Psoas muscle (tissue), 8 donors: Measurements from ENCODE around the gene CD180. TPM values are rescaled to one million over a fixed set of nuclear protein-coding genes. Genes with fewer than 3 reads are reported as not detected.

Source experiments
- ATAC-seq, 4 donors: fragments of 200-7000 bp; cut with Tn5 transposase; one replicate each; pipeline ENCODE4 v1.9.1; 2020; ENCODE audit warnings: moderate library complexity in 3 of 4, mild to moderate bottlenecking in 2 of 4
- DNase-seq, 2 donors: peaks; one replicate each; pipeline ENCODE4 v3.0.0-alpha.2; 2020
- H3K27ac ChIP-seq: fragments of 200-600 bp; one replicate; pipeline ENCODE4 v1.8.0; 2022
- H3K27me3 ChIP-seq, 3 donors: fragments of 200-600 bp in 1 of 3; one replicate each; pipeline versions ENCODE4 v1.6.1 to v1.8.0; 2013 to 2022; ENCODE audit warnings: low read length in 2 of 3, mild to moderate bottlenecking in 2 of 3, moderate library complexity in 1 of 3; ENCODE audit not compliant: insufficient read depth in 3 of 3
- H3K36me3 ChIP-seq, 2 donors: fragments of 200-600 bp in 1 of 2; one replicate each; pipeline versions ENCODE4 v1.6.1 to v1.8.0; 2013 to 2022; ENCODE audit warnings: low read depth in 1 of 2, mild to moderate bottlenecking in 1 of 2, moderate library complexity in 1 of 2; ENCODE audit not compliant: insufficient read depth in 1 of 2
- H3K4me1 ChIP-seq: fragments of 200-600 bp; one replicate; pipeline ENCODE4 v1.8.0; 2022
- H3K4me3 ChIP-seq: fragments of 200-600 bp; one replicate; pipeline ENCODE4 v1.8.0; 2022; ENCODE audit warnings: mild to moderate bottlenecking
- H3K9me3 ChIP-seq: fragments of 200-600 bp; one replicate; pipeline ENCODE4 v1.8.0; 2022
- WGBS, 3 donors: extraction: QIAGEN DNeasy Blood & Tissue Kit; methylation state at CpG; one replicate each; pipeline versions ENCODE4 v1.1.6 to v1.1.7; 2013; 5-methylcytosine and 5-hydroxymethylcytosine counted together
- intact Hi-C, 2 donors: fragments of 100-400 bp; cut with DNase I; formaldehyde crosslinking; loops; one replicate each; pipeline versions ENCODE4 v1.11.0 to v1.14.2; 2022
- polyA plus RNA-seq, 3 donors: library from polyadenylated mRNA; stranded (reverse); fragments of 200-250 nt; gene quantifications; one replicate each; pipeline ENCODE4 v1.2.3, GENCODE V29; 2013
- total RNA-seq, 4 donors: library from RNA; stranded (reverse); fragmentation: NEBNext Ultra II Directional in 2 of 4; extraction: Animal tissue kit (Norgen Biotek cat#: 25700) in 2 of 4; gene quantifications; one replicate each; pipeline versions ENCODE4 v1.2.1 to v1.2.4, GENCODE V29; 2021 to 2023
- TF ChIP-seq, protein P1 (sequence below): fragments of 200-600 bp; IDR thresholded peaks from one replicate; pipeline ENCODE4 v1.8.0; 2022; ENCODE audit warnings: antibody characterized with exemption
- donor health status: healthy with polysubstance abuse.
- donor health status: DM: no; HTN: no; CAD: no; lungs with moderate emphysema.
- donor health status: Bipolar disorder and iron deficiency.
- donor health status: healthy.
- donor health status: DM: yes; HTN: yes; CAD: no.
- donor health status: DM: no; HTN: no; CAD: no.
- donor health status: DM: no; HTN: no; CAD: no.
- donor health status: DM: yes; HTN: yes; CAD: no.

The CD180 gene
- total and polyA plus RNA-seq, 7 donors: 0.06 to 0.74 (median 0.24) TPM

DNA sequence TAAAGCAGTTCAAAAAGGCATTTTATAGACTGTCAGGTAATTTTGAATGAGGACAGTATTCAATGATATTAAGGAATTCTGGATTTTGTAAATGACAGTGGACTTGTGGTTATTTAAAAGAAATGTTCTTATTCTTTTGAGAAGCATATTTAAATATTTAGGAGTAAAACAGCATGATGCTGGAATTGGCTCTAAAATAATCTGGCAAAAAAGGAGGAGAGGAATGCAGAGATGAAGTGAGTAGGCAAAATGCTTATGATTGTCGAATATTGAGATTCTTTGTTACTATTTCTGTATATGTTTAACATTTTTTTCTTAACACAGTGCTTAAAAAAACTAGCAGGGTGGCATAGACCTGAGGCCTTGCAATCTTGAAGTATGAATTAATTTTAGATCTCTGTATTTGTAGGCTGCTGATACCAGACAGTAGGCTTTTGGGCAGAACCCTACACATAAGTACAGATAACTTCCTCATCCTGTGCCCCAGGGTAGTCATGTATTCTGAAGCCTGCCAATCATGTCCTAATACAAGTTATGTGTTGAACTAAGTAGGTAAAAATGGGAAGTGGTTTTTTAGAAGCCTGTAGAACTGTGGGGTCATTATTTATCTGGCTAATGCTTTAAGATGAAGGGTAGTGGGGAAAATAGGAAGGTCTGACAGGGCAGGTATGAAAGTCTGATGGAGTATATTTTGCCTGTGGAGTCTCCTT is 9.4 kb downstream of the CD180 start:
- no peaks in the 10 kb centered on the region for H3K27me3 ChIP-seq
- TF ChIP-seq, protein P1, sequence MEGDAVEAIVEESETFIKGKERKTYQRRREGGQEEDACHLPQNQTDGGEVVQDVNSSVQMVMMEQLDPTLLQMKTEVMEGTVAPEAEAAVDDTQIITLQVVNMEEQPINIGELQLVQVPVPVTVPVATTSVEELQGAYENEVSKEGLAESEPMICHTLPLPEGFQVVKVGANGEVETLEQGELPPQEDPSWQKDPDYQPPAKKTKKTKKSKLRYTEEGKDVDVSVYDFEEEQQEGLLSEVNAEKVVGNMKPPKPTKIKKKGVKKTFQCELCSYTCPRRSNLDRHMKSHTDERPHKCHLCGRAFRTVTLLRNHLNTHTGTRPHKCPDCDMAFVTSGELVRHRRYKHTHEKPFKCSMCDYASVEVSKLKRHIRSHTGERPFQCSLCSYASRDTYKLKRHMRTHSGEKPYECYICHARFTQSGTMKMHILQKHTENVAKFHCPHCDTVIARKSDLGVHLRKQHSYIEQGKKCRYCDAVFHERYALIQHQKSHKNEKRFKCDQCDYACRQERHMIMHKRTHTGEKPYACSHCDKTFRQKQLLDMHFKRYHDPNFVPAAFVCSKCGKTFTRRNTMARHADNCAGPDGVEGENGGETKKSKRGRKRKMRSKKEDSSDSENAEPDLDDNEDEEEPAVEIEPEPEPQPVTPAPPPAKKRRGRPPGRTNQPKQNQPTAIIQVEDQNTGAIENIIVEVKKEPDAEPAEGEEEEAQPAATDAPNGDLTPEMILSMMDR: no peak
- no peaks in the 10 kb centered on the region for H3K36me3 ChIP-seq
- no peak overlapping the region for H3K4me3 ChIP-seq
- no peak overlapping the region for H3K27ac ChIP-seq
- H3K4me1 ChIP-seq: no peaks in the 10 kb centered on the region
- H3K9me3 ChIP-seq: no peaks in the 10 kb centered on the region
- DNase-seq (no peak), ATAC-seq (no peak)
- intact Hi-C loops: no loop called here
- WGBS, 3 donors: 62 to 72% (median 65%) methylated on average over 1 of the region's 1 CpG

DNA sequence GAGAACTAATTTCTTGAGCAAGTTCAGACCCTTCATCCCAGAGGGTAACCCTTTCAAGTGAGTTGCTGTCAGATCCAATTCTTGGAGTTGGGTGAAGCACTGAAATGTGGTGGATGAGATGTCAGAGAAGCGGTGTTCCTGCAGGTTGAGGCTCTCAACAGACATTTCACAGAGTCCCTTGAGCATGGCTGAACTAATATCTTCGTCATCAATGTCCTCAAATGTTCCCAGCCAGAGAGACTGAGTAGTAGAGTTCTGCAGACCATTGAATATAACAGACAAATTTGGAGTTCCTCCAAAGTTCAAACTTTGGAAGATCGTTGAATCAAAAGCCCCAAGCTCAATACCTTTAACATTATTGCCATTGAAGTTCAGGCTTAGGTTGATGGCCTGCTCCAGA is 12.7 kb downstream of the CD180 start:
- no peaks in the 10 kb centered on the region for H3K9me3 ChIP-seq
- no peak overlapping the region for H3K27ac ChIP-seq
- intact Hi-C loops: no loop called here
- H3K4me3 ChIP-seq: no peak overlapping the region
- ATAC-seq (no peak), DNase-seq (no peak)
- H3K36me3 ChIP-seq: no peaks in the 10 kb centered on the region
- H3K27me3 ChIP-seq: no peaks in the 10 kb centered on the region
- 87 to 91% (median 88%) methylated on average over 3 of the region's 3 CpGs for WGBS, 3 donors
- H3K4me1 ChIP-seq: no peaks in the 10 kb centered on the region
- TF ChIP-seq, protein P1: no peak

DNA sequence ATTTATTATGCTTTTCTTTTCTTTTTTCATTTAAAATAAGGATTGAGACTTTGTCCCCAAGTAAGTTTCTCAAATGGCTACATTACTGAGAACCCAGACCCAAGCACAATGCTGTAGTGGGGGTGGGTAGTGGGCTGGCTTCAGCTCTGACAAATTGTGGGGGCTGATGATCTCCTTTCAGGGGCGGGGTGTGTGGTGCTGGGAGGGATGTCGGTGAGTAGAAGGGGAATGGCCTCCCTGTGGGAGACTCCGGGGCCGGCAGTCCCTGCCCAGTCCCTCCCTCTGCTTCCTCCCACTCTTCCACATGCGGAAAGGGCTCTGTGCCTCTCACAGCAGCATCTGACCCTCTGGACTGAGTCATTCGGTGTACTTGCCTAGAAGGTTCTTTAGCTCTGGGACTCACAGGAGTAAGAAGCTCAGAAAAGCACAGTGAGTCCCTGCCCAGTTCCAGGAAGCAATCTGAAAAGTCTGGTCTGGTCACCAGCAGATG is 14.3 kb downstream of the CD180 start:
- Histone ChIP-seq H3K9me3 (no peaks in the 10 kb centered on the region), H3K36me3 (no peaks in the 10 kb centered on the region), H3K4me1 (no peaks in the 10 kb centered on the region), H3K27me3 (no peaks in the 10 kb centered on the region), H3K4me3 (no peak overlapping the region), H3K27ac (no peak overlapping the region)
- ATAC-seq: peak; percentile 47 to 87 (median 82)
- intact Hi-C loops: no loop called here
- 9 to 14% (median 9%) methylated on average over 6 of the region's 6 CpGs for WGBS, 3 donors
- DNase-seq: peak; percentile 68 to 79
- TF ChIP-seq, protein P1: no peak

DNA sequence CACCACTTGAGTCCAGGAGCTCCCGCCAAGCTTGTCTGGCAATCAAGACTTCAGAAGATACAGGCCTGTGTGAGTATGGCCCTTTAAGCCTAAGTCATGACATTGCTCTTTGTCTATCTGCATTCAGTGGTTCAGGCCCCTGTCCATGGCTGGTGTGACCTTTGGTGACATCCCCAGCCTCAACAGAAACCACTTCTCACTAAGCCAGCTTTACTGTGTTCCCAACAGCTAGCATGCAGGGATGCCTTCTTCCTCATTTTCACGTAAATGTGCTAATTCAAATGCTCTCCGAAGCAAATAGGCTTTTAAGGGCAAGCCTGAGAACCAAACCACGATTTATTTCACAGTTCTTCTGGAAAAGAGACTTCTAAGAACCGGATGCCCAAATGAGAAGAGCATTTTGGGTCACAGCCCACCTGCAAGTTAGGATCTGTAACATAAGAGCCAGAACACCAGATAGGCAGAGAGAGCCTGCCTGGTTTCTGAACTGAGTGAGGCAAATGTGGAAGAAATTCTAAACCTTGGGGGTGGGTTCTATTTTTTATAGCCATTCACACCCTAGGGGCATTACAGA is 14.9 kb downstream of the CD180 start:
- DNase-seq (no peak), ATAC-seq (no peak)
- no peak overlapping the region for H3K27ac ChIP-seq
- H3K9me3 ChIP-seq: no peaks in the 10 kb centered on the region
- TF ChIP-seq, protein P1: no peak
- WGBS, 3 donors: 50 to 56% (median 50%) methylated on average over 5 of the region's 5 CpGs
- no peaks in the 10 kb centered on the region for H3K4me1 ChIP-seq
- H3K36me3 ChIP-seq: no peaks in the 10 kb centered on the region
- H3K27me3 ChIP-seq: no peaks in the 10 kb centered on the region
- intact Hi-C loops: no loop called here
- H3K4me3 ChIP-seq: no peak overlapping the region
